Activated CD4-positive, alpha-beta T cell treated with anti-CD3 and anti-CD28 coated beads, Interleukin-2, amount 10 ng/mL, durations not matched to agents 24 days and 14 days (primary cell): Measurements from ENCODE around the gene CACNG6. TPM values are rescaled to one million over a fixed set of nuclear protein-coding genes. Genes with fewer than 3 reads are reported as not detected.

Experiments used
- DNase-seq: peaks from one replicate; pipeline ENCODE4 v3.0.0; 2022
- H3K27ac Mint-ChIP-seq: one replicate; pipeline ENCODE4 v1.8.0; 2022; ENCODE audit warnings: mild to moderate bottlenecking, mixed read lengths
- H3K27me3 Mint-ChIP-seq: one replicate; pipeline ENCODE4 v1.8.0; 2022; ENCODE audit warnings: mixed read lengths
- H3K36me3 Mint-ChIP-seq: one replicate; pipeline ENCODE4 v1.8.0; 2022; ENCODE audit warnings: low read depth, mild to moderate bottlenecking, mixed read lengths
- H3K4me1 Mint-ChIP-seq: one replicate; pipeline ENCODE4 v1.8.0; 2021; ENCODE audit warnings: mixed read lengths
- H3K4me3 Mint-ChIP-seq: one replicate; pipeline ENCODE4 v1.8.0; 2022; ENCODE audit warnings: mild to moderate bottlenecking, moderate library complexity, mixed read lengths
- H3K9me3 Mint-ChIP-seq: one replicate; pipeline ENCODE4 v1.8.0; 2021; ENCODE audit warnings: mixed read lengths
- intact Hi-C: fragments of 100-400 bp; cut with micrococcal nuclease; formaldehyde crosslinking; loops from one replicate; pipeline ENCODE4 v1.15.1; 2023
- total RNA-seq: library from RNA; stranded (reverse); gene quantifications from 2 replicates; pipeline ENCODE4 v1.2.3, GENCODE V29; 2022

Gene CACNG6
- total RNA-seq, 1 donor from 2014 or later, result not detected

GRCh38 chr19:53958823-53959757 is 32.3 kb upstream of the CACNG6 start:
- intact Hi-C loops, result no loop called here

GRCh38 chr19:53960187-53960586 is 31.2 kb upstream of the CACNG6 start:
- no peaks in the 10 kb centered on the region for H3K9me3 Mint-ChIP-seq
- H3K27me3 Mint-ChIP-seq, result peaks cover 66% of the 10 kb centered on the region
- no peak overlapping the region for H3K4me3 Mint-ChIP-seq
- peaks cover 4% of the 10 kb centered on the region for H3K36me3 Mint-ChIP-seq
- intact Hi-C loops, result no loop called here
- peaks cover 5% of the 10 kb centered on the region for H3K4me1 Mint-ChIP-seq
- no peak overlapping the region for H3K27ac Mint-ChIP-seq
- no peak for DNase-seq

More at GRCh38 chr19:53958823-53959757, 32.3 kb upstream of the CACNG6 start:
- no peak overlapping the region for H3K4me3 Mint-ChIP-seq
- H3K27me3 Mint-ChIP-seq, result peaks cover 58% of the 10 kb centered on the region
- no peak for DNase-seq
- peaks cover 2% of the 10 kb centered on the region for H3K36me3 Mint-ChIP-seq
- peaks cover 5% of the 10 kb centered on the region for H3K4me1 Mint-ChIP-seq
- no peaks in the 10 kb centered on the region for H3K9me3 Mint-ChIP-seq
- H3K27ac Mint-ChIP-seq, result no peak overlapping the region

GRCh38 chr19:53960886-53961285 is 30.6 kb upstream of the CACNG6 start:
- peaks cover 4% of the 10 kb centered on the region for H3K36me3 Mint-ChIP-seq
- H3K27ac Mint-ChIP-seq, result no peak overlapping the region
- no peaks in the 10 kb centered on the region for H3K9me3 Mint-ChIP-seq
- DNase-seq, result no peak
- peaks cover 66% of the 10 kb centered on the region for H3K27me3 Mint-ChIP-seq
- H3K4me1 Mint-ChIP-seq, result peaks cover 5% of the 10 kb centered on the region
- no peak overlapping the region for H3K4me3 Mint-ChIP-seq
- intact Hi-C loops, result no loop called here

GRCh38 chr19:53961523-53962356 is 29.7 kb upstream of the CACNG6 start:
- Mint-ChIP-seq H3K4me3 (no peak overlapping the region), H3K9me3 (no peaks in the 10 kb centered on the region), H3K27ac (no peak overlapping the region), H3K36me3 (peaks cover 4% of the 10 kb centered on the region), H3K27me3 (peaks cover 69% of the 10 kb centered on the region), H3K4me1 (peaks cover 5% of the 10 kb centered on the region)
- intact Hi-C loops, result no loop called here
- no peak for DNase-seq

- intact Hi-C loops, result no loop called here
Measured at GRCh38 chr19:53962887-53963431, 28.5 kb upstream of the CACNG6 start, which contains the start of gene CACNG8. CACNG8 (plus strand) TSS chr19:53962937.

GRCh38 chr19:53965091-53965490 is 26.3 kb upstream of the CACNG6 start:
- Mint-ChIP-seq H3K9me3 (no peaks in the 10 kb centered on the region), H3K27ac (no peak overlapping the region), H3K4me3 (no peak overlapping the region), H3K27me3 (peaks cover 44% of the 10 kb centered on the region), H3K4me1 (peaks cover 1% of the 10 kb centered on the region), H3K36me3 (peaks cover 4% of the 10 kb centered on the region)
- intact Hi-C loops, result no loop called here
- DNase-seq, result no peak

More at GRCh38 chr19:53962887-53963431, 28.5 kb upstream of the CACNG6 start, which contains the start of gene CACNG8:
- Mint-ChIP-seq H3K27ac (no peak within 1 kb of the TSS), H3K9me3 (no peaks in the 10 kb centered on the region), H3K27me3 (peaks cover 59% of the 10 kb centered on the region), H3K36me3 (peaks cover 4% of the 10 kb centered on the region), H3K4me1 (peaks cover 5% of the 10 kb centered on the region), H3K4me3 (no peak within 1 kb of the TSS)
- no peak for DNase-seq

GRCh38 chr19:53966931-53967330 is 24.5 kb upstream of the CACNG6 start:
- H3K4me1 Mint-ChIP-seq, result no peaks in the 10 kb centered on the region

GRCh38 chr19:53969366-53969765 is 22.1 kb upstream of the CACNG6 start:
- H3K4me1 Mint-ChIP-seq, result no peaks in the 10 kb centered on the region
- no peak overlapping the region for H3K4me3 Mint-ChIP-seq
- no peak overlapping the region for H3K27ac Mint-ChIP-seq
- DNase-seq, result no peak
- intact Hi-C loops, result no loop called here
- peaks cover 13% of the 10 kb centered on the region for H3K27me3 Mint-ChIP-seq
- H3K9me3 Mint-ChIP-seq, result no peaks in the 10 kb centered on the region
- H3K36me3 Mint-ChIP-seq, result no peaks in the 10 kb centered on the region

More at GRCh38 chr19:53966931-53967330, 24.5 kb upstream of the CACNG6 start:
- Mint-ChIP-seq H3K27ac (no peak overlapping the region), H3K4me3 (no peak overlapping the region), H3K36me3 (peaks cover 4% of the 10 kb centered on the region), H3K9me3 (no peaks in the 10 kb centered on the region), H3K27me3 (peaks cover 25% of the 10 kb centered on the region)
- intact Hi-C loops, result no loop called here
- DNase-seq, result no peak

GRCh38 chr19:53971673-53972072 is 19.8 kb upstream of the CACNG6 start:
- Mint-ChIP-seq H3K36me3 (no peaks in the 10 kb centered on the region), H3K4me1 (no peaks in the 10 kb centered on the region), H3K4me3 (no peak overlapping the region), H3K27me3 (no peaks in the 10 kb centered on the region), H3K27ac (no peak overlapping the region), H3K9me3 (no peaks in the 10 kb centered on the region)
- intact Hi-C loops, result no loop called here
- DNase-seq, result no peak

- H3K4me1 Mint-ChIP-seq, result peaks cover 15% of the 10 kb centered on the region
- no peak overlapping the region for H3K27ac Mint-ChIP-seq
- intact Hi-C loops, result loop anchor here (5.0 kb wide), 1 partner anchor 70 kb away; the partner anchor contains the start of gene CACNG7
- peaks cover 9% of the 10 kb centered on the region for H3K36me3 Mint-ChIP-seq
- peak overlapping the region; percentile 49 for H3K4me3 Mint-ChIP-seq
- H3K9me3 Mint-ChIP-seq, result peaks cover 20% of the 10 kb centered on the region
- peaks cover 43% of the 10 kb centered on the region for H3K27me3 Mint-ChIP-seq
- DNase-seq, result peak; percentile 87
Measured at GRCh38 chr19:53977429-53977990, 13.9 kb upstream of the CACNG6 start.

- H3K4me1 Mint-ChIP-seq, result peaks cover 15% of the 10 kb centered on the region
- no peak overlapping the region for H3K27ac Mint-ChIP-seq
- H3K27me3 Mint-ChIP-seq, result peaks cover 43% of the 10 kb centered on the region
- peaks cover 9% of the 10 kb centered on the region for H3K36me3 Mint-ChIP-seq
- peak overlapping the region; percentile 49 for H3K4me3 Mint-ChIP-seq
- DNase-seq, result peak; percentile 56
- H3K9me3 Mint-ChIP-seq, result peaks cover 20% of the 10 kb centered on the region
- intact Hi-C loops, result loop anchor here (5.0 kb wide), 1 partner anchor 71 kb away; the partner anchor contains the start of gene CACNG7
Measured at GRCh38 chr19:53977991-53978731, 13.3 kb upstream of the CACNG6 start.

GRCh38 chr19:53978975-53979801 is 12.2 kb upstream of the CACNG6 start:
- Mint-ChIP-seq H3K27me3 (peaks cover 43% of the 10 kb centered on the region), H3K36me3 (peaks cover 9% of the 10 kb centered on the region), H3K27ac (no peak overlapping the region), H3K4me3 (peak overlapping the region; percentile 42), H3K4me1 (peaks cover 15% of the 10 kb centered on the region), H3K9me3 (peaks cover 20% of the 10 kb centered on the region)
- intact Hi-C loops, result loop anchor here (5.0 kb wide), 1 partner anchor 72 kb away; the partner anchor contains the start of gene CACNG7
- no peak for DNase-seq
